ENCODE results near the gene RPLP1.

DNA sequence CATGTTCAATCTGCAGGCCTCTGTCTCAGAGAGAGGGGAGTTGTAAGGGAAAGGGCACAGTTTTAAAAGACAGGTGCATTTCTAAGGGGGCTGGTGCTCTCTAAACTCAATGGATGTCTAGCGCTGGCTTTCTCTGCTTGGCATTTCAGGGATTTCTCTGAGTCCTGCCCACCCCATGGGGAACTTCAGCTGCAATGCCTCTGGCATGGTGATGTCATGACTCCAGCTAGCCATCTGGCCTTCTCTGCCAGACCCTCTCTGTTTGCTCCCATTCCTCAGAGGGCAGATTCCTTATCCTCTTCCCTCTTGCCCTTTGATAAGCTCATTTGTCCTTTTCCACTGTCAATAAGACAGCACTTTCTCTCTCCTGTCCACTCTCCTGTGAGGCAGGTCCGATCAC, 40.8 kb downstream of the RPLP1 start:
- TF ChIP-seq POLR2A (IDR thresholded peaks at IDR 0.05) (no peak), EP300 (IDR thresholded peaks at IDR 0.05) (no peak)
- TF ChIP-seq, protein P1, sequence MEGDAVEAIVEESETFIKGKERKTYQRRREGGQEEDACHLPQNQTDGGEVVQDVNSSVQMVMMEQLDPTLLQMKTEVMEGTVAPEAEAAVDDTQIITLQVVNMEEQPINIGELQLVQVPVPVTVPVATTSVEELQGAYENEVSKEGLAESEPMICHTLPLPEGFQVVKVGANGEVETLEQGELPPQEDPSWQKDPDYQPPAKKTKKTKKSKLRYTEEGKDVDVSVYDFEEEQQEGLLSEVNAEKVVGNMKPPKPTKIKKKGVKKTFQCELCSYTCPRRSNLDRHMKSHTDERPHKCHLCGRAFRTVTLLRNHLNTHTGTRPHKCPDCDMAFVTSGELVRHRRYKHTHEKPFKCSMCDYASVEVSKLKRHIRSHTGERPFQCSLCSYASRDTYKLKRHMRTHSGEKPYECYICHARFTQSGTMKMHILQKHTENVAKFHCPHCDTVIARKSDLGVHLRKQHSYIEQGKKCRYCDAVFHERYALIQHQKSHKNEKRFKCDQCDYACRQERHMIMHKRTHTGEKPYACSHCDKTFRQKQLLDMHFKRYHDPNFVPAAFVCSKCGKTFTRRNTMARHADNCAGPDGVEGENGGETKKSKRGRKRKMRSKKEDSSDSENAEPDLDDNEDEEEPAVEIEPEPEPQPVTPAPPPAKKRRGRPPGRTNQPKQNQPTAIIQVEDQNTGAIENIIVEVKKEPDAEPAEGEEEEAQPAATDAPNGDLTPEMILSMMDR (IDR thresholded peaks at IDR 0.05), result no peak

Data from ovary (tissue), 3 donors.